SK-N-SH (cell line): ENCODE data around the gene HRH2.

Source experiments
- CTCF ChIP-seq: fragments of 200-600 bp; sonication (generic); IDR thresholded peaks from 2 replicates; pipeline ENCODE4 v1.6.1; 2017; ENCODE audit warnings: antibody characterized with exemption, mild to moderate bottlenecking, moderate library complexity
- REST ChIP-seq: IDR thresholded peaks from 2 replicates; pipeline ENCODE4 v1.6.1; 2012; ENCODE audit warnings: mild to moderate bottlenecking, low read depth, low read length, moderate library complexity

- TF ChIP-seq REST (no peak), CTCF (no peak)
These were observed 53.8 kb downstream of the HRH2 start for GRCh38 chr5:175711472-175712312.
